Measurements from ENCODE around the gene LRRC8D.

The LRRC8D gene

GRCh38 chr1:89833183-89834082 is 12.6 kb downstream of the LRRC8D start:
- H3K4me1 ChIP-seq (ENCODE audit: insufficient read depth, low read length) = peaks cover 44% of the 10 kb centered on the region

GRCh38 chr1:89834083-89834704 is 13.4 kb downstream of the LRRC8D start:
- H3K36me3 ChIP-seq (ENCODE audit: insufficient read depth, low read length) = no peaks in the 10 kb centered on the region
- H3K9me3 ChIP-seq (ENCODE audit: control insufficient read depth, insufficient read depth, low read length) = no peaks in the 10 kb centered on the region
- H3K4me1 ChIP-seq (ENCODE audit: insufficient read depth, low read length) = peaks cover 51% of the 10 kb centered on the region
- no peak overlapping the region for H3K9ac ChIP-seq (ENCODE audit: low read depth, low read length)

More at GRCh38 chr1:89833183-89834082, 12.6 kb downstream of the LRRC8D start:
- no peak overlapping the region for H3K9ac ChIP-seq (ENCODE audit: low read depth, low read length)
- H3K36me3 ChIP-seq (ENCODE audit: insufficient read depth, low read length) = no peaks in the 10 kb centered on the region
- H3K9me3 ChIP-seq (ENCODE audit: control insufficient read depth, insufficient read depth, low read length) = no peaks in the 10 kb centered on the region

GRCh38 chr1:89836252-89837035 is 15.6 kb downstream of the LRRC8D start:
- H3K9ac ChIP-seq (ENCODE audit: low read depth, low read length) = no peak overlapping the region
- peaks cover 62% of the 10 kb centered on the region for H3K4me1 ChIP-seq (ENCODE audit: insufficient read depth, low read length)
- no peaks in the 10 kb centered on the region for H3K36me3 ChIP-seq (ENCODE audit: insufficient read depth, low read length)
- H3K9me3 ChIP-seq (ENCODE audit: control insufficient read depth, insufficient read depth, low read length) = no peaks in the 10 kb centered on the region

- Histone ChIP-seq H3K36me3 (ENCODE audit: insufficient read depth, low read length) (no peaks in the 10 kb centered on the region), H3K4me1 (ENCODE audit: insufficient read depth, low read length) (peaks cover 55% of the 10 kb centered on the region), H3K9me3 (ENCODE audit: control insufficient read depth, insufficient read depth, low read length) (no peaks in the 10 kb centered on the region), H3K9ac (ENCODE audit: low read depth, low read length) (no peak overlapping the region)
Observed at GRCh38 chr1:89837036-89837481, 16.2 kb downstream of the LRRC8D start.

- H3K9me3 ChIP-seq (ENCODE audit: control insufficient read depth, insufficient read depth, low read length) = no peaks in the 10 kb centered on the region
- H3K9ac ChIP-seq (ENCODE audit: low read depth, low read length) = no peak overlapping the region
- peaks cover 54% of the 10 kb centered on the region for H3K4me1 ChIP-seq (ENCODE audit: insufficient read depth, low read length)
- H3K36me3 ChIP-seq (ENCODE audit: insufficient read depth, low read length) = no peaks in the 10 kb centered on the region
Observed at GRCh38 chr1:89837510-89837909, 16.7 kb downstream of the LRRC8D start.

GRCh38 chr1:89839516-89839915 is 18.7 kb downstream of the LRRC8D start:
- no peaks in the 10 kb centered on the region for H3K9me3 ChIP-seq (ENCODE audit: control insufficient read depth, insufficient read depth, low read length)
- H3K4me1 ChIP-seq (ENCODE audit: insufficient read depth, low read length) = peaks cover 49% of the 10 kb centered on the region
- H3K9ac ChIP-seq (ENCODE audit: low read depth, low read length) = no peak overlapping the region
- peaks cover 4% of the 10 kb centered on the region; the same call in 1 of the 2 replicates for H3K36me3 ChIP-seq (ENCODE audit: insufficient read depth, low read length)

GRCh38 chr1:89841507-89841906 is 20.7 kb downstream of the LRRC8D start:
- H3K4me1 ChIP-seq (ENCODE audit: insufficient read depth, low read length) = peaks cover 51% of the 10 kb centered on the region
- no peaks in the 10 kb centered on the region for H3K9me3 ChIP-seq (ENCODE audit: control insufficient read depth, insufficient read depth, low read length)
- H3K9ac ChIP-seq (ENCODE audit: low read depth, low read length) = no peak overlapping the region
- H3K36me3 ChIP-seq (ENCODE audit: insufficient read depth, low read length) = peaks cover 10% of the 10 kb centered on the region

GRCh38 chr1:89842567-89843272 is 21.9 kb downstream of the LRRC8D start:
- Histone ChIP-seq H3K9ac (ENCODE audit: low read depth, low read length) (peak overlapping the region; percentile 68), H3K9me3 (ENCODE audit: control insufficient read depth, insufficient read depth, low read length) (no peaks in the 10 kb centered on the region), H3K4me1 (ENCODE audit: insufficient read depth, low read length) (peaks cover 40% of the 10 kb centered on the region), H3K36me3 (ENCODE audit: insufficient read depth, low read length) (peaks cover 11% of the 10 kb centered on the region)

- H3K9me3 ChIP-seq (ENCODE audit: control insufficient read depth, insufficient read depth, low read length) = no peaks in the 10 kb centered on the region
- H3K9ac ChIP-seq (ENCODE audit: low read depth, low read length) = peak overlapping the region; percentile 68
- peaks cover 11% of the 10 kb centered on the region for H3K36me3 ChIP-seq (ENCODE audit: insufficient read depth, low read length)
- peaks cover 39% of the 10 kb centered on the region for H3K4me1 ChIP-seq (ENCODE audit: insufficient read depth, low read length)
Observed at GRCh38 chr1:89843273-89844130, 22.7 kb downstream of the LRRC8D start.

GRCh38 chr1:89844241-89844807 is 23.5 kb downstream of the LRRC8D start:
- H3K36me3 ChIP-seq (ENCODE audit: insufficient read depth, low read length) = peaks cover 11% of the 10 kb centered on the region
- H3K9me3 ChIP-seq (ENCODE audit: control insufficient read depth, insufficient read depth, low read length) = no peaks in the 10 kb centered on the region
- H3K9ac ChIP-seq (ENCODE audit: low read depth, low read length) = peak overlapping the region; percentile 68
- peaks cover 31% of the 10 kb centered on the region for H3K4me1 ChIP-seq (ENCODE audit: insufficient read depth, low read length)

GRCh38 chr1:89844860-89845259 is 24.0 kb downstream of the LRRC8D start:
- peaks cover 26% of the 10 kb centered on the region for H3K4me1 ChIP-seq (ENCODE audit: insufficient read depth, low read length)
- no peak overlapping the region for H3K9ac ChIP-seq (ENCODE audit: low read depth, low read length)
- peaks cover 11% of the 10 kb centered on the region for H3K36me3 ChIP-seq (ENCODE audit: insufficient read depth, low read length)
- no peaks in the 10 kb centered on the region for H3K9me3 ChIP-seq (ENCODE audit: control insufficient read depth, insufficient read depth, low read length)

- Histone ChIP-seq H3K4me1 (ENCODE audit: insufficient read depth, low read length) (peaks cover 17% of the 10 kb centered on the region), H3K9ac (ENCODE audit: low read depth, low read length) (no peak overlapping the region), H3K9me3 (ENCODE audit: control insufficient read depth, insufficient read depth, low read length) (no peaks in the 10 kb centered on the region), H3K36me3 (ENCODE audit: insufficient read depth, low read length) (peaks cover 14% of the 10 kb centered on the region)
Observed at GRCh38 chr1:89847191-89847729, 26.4 kb downstream of the LRRC8D start.
